HEK293 (cell line): ENCODE data around the gene DLEC1.

ENCODE experiments used
- CTCF ChIP-seq: fragments of 450-650 bp; formaldehyde crosslinking; IDR thresholded peaks from 2 replicates; pipeline ENCODE4 v1.5.1; 2016; ENCODE audit warnings: missing biosample characterization, missing genetic modification characterization
- EGR2 ChIP-seq: fragments of 450-650 bp; formaldehyde crosslinking; IDR thresholded peaks from 2 replicates; pipeline ENCODE4 v1.5.1; 2016; ENCODE audit warnings: low read depth, missing biosample characterization, missing genetic modification characterization
- INSM2 ChIP-seq: fragments of 450-650 bp; formaldehyde crosslinking; IDR thresholded peaks from 2 replicates; pipeline ENCODE4 v1.5.1; 2016; ENCODE audit warnings: missing biosample characterization, missing genetic modification characterization
- KLF7 ChIP-seq: fragments of 450-650 bp; formaldehyde crosslinking; IDR thresholded peaks from 2 replicates; pipeline ENCODE4 v1.5.1; 2016; ENCODE audit warnings: missing biosample characterization, missing genetic modification characterization, borderline replicate concordance
- MYNN ChIP-seq: fragments of 450-650 bp; formaldehyde crosslinking; IDR thresholded peaks from 2 replicates; pipeline ENCODE4 v1.5.1; 2016; ENCODE audit warnings: missing biosample characterization, missing genetic modification characterization, borderline replicate concordance
- REST ChIP-seq: fragments of 450-650 bp; formaldehyde crosslinking; IDR thresholded peaks from 2 replicates; pipeline ENCODE4 v1.5.1; 2016; ENCODE audit warnings: missing biosample characterization, missing genetic modification characterization
- ZBTB8A ChIP-seq: fragments of 450-650 bp; formaldehyde crosslinking; IDR thresholded peaks from 2 replicates; pipeline ENCODE4 v1.5.1; 2016; ENCODE audit warnings: missing biosample characterization, missing genetic modification characterization
- ZNF16 ChIP-seq: fragments of 450-650 bp; formaldehyde crosslinking; IDR thresholded peaks from 2 replicates; pipeline ENCODE4 v1.5.1; 2016; ENCODE audit warnings: low read depth, missing biosample characterization, missing genetic modification characterization
- ZNF18 ChIP-seq: fragments of 450-650 bp; formaldehyde crosslinking; IDR thresholded peaks from 2 replicates; pipeline ENCODE4 v1.5.1; 2016; ENCODE audit warnings: missing biosample characterization, missing genetic modification characterization
- ZNF274 ChIP-seq, 2 experiments: fragments of 200-500 bp in 1 of 2; fragments of 450-650 bp in 1 of 2; sonication (Bioruptor generic) in 1 of 2; formaldehyde crosslinking in 1 of 2; IDR thresholded peaks; 2 replicates each; pipeline versions ENCODE4 v1.5.1 to v1.6.1; 2014 to 2016; ENCODE audit warnings: borderline replicate concordance in 1 of 2, inconsistent platforms in 1 of 2, low read length in 1 of 2, missing biosample characterization in 1 of 2, missing genetic modification characterization in 1 of 2
- ZNF280C ChIP-seq: fragments of 450-650 bp; formaldehyde crosslinking; IDR thresholded peaks from 2 replicates; pipeline ENCODE4 v1.5.1; 2016; ENCODE audit warnings: missing biosample characterization, missing genetic modification characterization
- ZNF404 ChIP-seq: fragments of 450-650 bp; formaldehyde crosslinking; IDR thresholded peaks from 2 replicates; pipeline ENCODE4 v1.5.1; 2017; ENCODE audit warnings: missing biosample characterization, missing genetic modification characterization
- ZNF518A ChIP-seq: fragments of 450-650 bp; formaldehyde crosslinking; conservative IDR thresholded peaks from 2 replicates; pipeline ENCODE4 v1.5.1; 2016; ENCODE audit warnings: low read depth, missing biosample characterization, missing genetic modification characterization
- TF ChIP-seq, protein P1 (sequence below): fragments of 450-650 bp; formaldehyde crosslinking; conservative IDR thresholded peaks from 2 replicates; pipeline ENCODE4 v1.5.1; 2016; ENCODE audit warnings: low read depth, missing biosample characterization, missing genetic modification characterization

- TF ChIP-seq ZBTB8A (tag by site-specific recombination) (no peak), KLF7 (no peak), ZNF280C (tag by site-specific recombination) (no peak), CTCF (tag by site-specific recombination) (no peak), ZNF404 (tag by site-specific recombination) (no peak), EGR2 (tag by site-specific recombination) (no peak), REST (tag by site-specific recombination) (no peak), ZNF16 (tag by site-specific recombination) (no peak), MYNN (tag by site-specific recombination) (no peak), ZNF518A (tag by site-specific recombination) (no peak), ZNF18 (tag by site-specific recombination) (no peak), ZNF274 (IDR thresholded peaks at IDR 0.05; ENCODE audit: low read length) (no peak), ZNF274 (tag by site-specific recombination; IDR thresholded peaks at IDR 0.05; ENCODE audit: borderline replicate concordance) (no peak), INSM2 (tag by site-specific recombination) (no peak)
- TF ChIP-seq, protein P1, sequence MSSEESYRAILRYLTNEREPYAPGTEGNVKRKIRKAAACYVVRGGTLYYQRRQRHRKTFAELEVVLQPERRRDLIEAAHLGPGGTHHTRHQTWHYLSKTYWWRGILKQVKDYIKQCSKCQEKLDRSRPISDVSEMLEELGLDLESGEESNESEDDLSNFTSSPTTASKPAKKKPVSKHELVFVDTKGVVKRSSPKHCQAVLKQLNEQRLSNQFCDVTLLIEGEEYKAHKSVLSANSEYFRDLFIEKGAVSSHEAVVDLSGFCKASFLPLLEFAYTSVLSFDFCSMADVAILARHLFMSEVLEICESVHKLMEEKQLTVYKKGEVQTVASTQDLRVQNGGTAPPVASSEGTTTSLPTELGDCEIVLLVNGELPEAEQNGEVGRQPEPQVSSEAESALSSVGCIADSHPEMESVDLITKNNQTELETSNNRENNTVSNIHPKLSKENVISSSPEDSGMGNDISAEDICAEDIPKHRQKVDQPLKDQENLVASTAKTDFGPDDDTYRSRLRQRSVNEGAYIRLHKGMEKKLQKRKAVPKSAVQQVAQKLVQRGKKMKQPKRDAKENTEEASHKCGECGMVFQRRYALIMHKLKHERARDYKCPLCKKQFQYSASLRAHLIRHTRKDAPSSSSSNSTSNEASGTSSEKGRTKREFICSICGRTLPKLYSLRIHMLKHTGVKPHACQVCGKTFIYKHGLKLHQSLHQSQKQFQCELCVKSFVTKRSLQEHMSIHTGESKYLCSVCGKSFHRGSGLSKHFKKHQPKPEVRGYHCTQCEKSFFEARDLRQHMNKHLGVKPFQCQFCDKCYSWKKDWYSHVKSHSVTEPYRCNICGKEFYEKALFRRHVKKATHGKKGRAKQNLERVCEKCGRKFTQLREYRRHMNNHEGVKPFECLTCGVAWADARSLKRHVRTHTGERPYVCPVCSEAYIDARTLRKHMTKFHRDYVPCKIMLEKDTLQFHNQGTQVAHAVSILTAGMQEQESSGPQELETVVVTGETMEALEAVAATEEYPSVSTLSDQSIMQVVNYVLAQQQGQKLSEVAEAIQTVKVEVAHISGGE (tag by site-specific recombination): no peak
Observed at GRCh38 chr3:38019658-38020341, 19.2 kb upstream of the DLEC1 start.
